NCI-H446 treated with DMSO at 0.1 percent for 48 hours (cell line): ENCODE results near the gene LMBR1L.
A peak's percentile ranks its signal among the peaks of the same experiment; 100 is the strongest.

Experiments used
- DNase-seq: peaks from one replicate; lab custom pipeline; 2025; lab: John Stamatoyannopoulos, UW

LMBR1L gene

DNA sequence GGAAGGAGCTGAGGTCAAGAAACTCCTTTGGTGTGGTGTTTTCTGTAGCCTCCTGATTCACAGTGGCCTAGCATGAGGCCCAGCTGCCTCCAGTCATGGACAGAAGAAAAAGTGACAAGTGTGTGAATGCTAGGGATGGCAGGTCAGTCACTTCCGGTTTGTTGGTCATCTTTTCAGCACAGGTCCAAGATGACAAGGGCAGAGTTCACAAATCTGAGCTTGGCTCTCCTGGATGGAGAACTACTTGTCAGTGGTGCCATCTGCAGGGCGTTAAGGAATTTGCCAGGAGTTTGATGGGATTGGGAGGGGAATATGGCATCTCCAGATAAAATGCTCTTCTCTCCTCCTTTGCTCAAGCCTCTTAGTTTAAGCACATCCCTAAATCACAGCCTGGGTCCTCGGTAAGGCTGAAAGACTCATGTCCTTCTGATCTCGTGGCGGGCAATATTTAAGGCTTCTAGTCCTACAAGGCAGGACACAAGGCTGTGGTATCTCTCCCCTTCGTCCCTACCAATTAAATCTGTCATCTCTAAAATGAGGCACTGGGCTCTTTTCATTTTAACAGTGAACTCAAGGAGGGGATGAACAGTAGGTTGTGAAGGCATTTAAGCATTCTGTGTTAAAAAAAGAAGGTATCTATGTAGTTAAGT is 10.5 kb upstream of the LMBR1L start:
- no peak for DNase-seq

- no peak for DNase-seq
These were observed 559 bp upstream of the LMBR1L start for GRCh38 chr12:49111206-49111605.

DNA sequence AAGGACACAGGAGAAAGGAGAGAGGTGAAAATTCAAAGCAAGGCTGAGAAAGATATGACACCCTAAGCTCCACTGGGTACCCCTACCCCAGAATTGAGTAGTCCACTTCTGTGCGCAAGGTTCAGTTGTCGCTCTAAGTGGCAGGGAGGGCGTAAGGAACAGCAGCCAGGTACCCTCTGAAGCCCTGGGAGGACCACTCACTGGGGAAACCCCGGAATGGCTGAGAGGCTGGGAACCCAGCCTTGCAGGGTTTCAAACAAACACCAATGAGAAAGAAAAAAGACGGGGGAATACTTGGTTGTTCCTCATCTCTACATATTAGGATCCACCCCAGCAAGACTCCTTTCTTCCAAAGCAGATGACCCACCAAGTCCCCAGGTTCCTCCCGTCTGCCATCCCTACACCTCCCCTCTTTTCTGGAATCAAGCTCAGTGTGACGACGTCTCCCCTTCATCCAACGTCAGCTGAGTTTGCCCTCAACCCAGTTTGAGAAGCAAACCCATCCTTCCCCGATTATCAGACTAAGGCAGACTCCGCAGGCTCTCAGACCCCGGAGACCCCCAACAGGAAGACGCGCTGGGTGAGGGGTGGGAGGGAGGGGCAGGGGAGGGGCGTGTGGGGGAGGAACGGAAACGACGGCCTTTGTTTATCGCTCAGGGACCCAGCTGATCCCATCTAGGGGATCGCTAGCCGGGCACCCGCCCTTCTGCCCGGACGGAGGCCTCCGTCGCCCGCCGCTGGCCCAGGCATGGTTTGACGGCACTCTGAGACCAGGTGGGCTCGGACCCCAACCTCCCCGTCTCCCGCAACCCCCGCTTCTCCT is 795 bp downstream of the LMBR1L start:
- no peak for DNase-seq

DNA sequence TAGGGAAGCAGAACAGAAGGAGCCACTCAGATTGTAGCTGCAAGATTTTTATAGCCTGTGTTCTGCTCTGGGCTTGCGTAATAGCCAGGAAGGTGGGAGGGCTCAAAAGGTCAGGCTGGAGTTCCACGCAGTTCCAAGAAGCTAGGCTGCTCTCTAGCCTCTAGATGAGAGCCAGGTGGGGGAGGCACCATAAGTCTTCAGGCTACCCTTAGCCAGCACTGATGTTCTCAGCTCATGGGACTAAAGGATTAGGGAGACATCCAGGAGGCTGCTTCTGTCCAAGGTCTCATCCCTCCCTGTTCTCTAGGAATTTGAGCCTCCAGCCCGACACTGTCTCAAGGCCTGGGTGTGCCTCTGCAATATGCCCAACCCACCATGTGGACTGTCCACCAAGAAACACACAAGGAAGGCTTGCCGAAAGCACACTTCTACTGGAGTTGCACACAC is 1.7 kb downstream of the LMBR1L start:
- DNase-seq: no peak

DNA sequence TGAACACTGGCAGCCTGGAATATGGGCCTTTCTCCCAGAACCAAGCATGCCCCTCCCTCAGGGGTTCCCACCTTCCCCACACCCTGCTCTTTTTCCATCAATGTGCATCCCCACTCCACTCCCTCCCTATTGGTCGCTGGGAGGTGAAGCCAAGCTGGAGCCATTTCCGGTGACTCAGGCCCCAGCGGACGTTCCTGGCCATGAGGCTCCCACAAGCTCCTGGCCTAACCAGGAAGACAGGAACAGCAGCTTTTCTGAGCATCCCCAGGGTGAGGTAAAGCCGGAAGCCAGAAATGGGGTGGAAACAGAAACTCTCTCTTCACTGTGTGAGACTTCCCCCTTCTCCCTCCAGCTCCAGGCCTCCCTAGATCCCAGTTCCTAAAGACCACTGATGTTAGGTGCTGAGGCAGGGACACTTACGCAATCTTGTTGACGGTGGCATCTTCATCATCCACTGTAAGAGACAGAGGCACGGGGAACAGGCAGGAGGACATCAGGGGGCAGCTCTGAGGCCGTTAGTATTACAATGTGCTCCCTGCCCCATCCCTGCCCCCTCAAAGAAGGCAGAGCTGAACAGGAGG is 5.1 kb downstream of the LMBR1L start:
- DNase-seq: no peak

- no peak for DNase-seq
These were observed 5.8 kb downstream of the LMBR1L start for GRCh38 chr12:49104822-49105221.

DNA sequence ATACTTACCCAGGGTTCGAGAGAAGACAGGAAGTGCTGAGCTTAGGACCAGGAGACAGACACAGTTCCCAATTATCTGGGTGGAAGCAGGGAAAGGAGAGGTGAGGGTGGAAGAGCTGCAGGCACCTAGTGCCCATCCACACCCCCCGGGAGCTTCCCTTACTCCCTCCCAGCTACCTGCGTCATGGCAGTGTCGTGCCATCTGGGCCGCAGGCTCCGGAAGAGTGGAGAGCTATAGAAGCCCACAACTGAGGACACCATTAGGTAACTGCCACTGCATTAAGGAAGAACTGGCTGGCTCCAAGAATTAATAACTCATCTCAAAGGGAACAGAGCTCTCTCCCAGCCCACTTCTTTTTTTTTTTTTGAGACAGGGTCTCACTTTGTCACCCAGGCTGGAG is 10.3 kb downstream of the LMBR1L start:
- no peak for DNase-seq

GRCh38 chr12:49098703-49099102 is 11.9 kb downstream of the LMBR1L start:
- DNase-seq: no peak

- peak; percentile 3 for DNase-seq
These were observed 12.6 kb downstream of the LMBR1L start for GRCh38 chr12:49098035-49098451.

GRCh38 chr12:49097381-49097780 is 13.3 kb downstream of the LMBR1L start:
- no peak for DNase-seq

GRCh38 chr12:49094975-49095365 is 15.7 kb downstream of the LMBR1L start:
- no peak for DNase-seq

DNA sequence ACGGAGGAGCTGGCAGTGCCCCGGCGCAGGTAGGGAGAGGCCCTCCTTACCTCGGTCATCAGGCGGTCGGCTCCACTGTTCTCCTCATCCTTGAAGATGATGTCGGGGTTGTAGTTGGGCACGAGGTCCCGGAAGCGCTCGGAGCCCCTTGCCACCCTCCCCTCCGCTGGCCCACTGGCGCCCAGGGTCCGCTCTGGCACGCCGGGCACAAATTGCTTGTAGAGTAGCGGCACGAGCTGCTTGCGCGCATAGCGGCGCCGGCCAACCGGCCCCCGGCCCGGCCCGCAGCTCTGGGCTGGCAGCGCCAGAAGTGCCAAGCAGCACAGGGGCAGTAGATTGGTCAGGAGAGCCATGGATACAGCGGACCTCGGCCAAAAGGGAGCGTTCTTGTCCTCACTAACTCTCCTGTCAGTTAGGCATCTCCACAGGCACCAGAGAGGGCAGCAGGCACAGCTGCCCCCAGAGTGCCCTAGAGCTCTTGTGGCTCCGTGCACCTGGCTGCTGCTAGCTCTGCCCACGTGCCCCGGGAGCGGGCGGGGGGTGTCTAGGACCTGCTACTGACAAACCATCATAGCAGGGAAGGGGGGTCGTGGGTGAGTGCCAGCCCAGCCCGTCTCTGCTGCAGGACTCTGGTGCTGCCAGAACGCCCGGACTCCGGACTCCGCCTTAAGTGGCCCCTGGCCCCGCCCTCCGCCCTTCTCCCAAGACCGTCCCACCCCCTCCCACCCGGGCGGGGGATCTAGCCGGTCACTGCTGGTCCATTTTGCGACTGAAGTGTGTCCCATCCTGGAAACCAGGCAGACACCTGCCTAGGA is 16.3 kb downstream of the LMBR1L start, which contains the start of gene DHH:
DHH (minus strand) TSS at position 642 of the 815 bp plus-strand sequence; CDS start at position 353, 289 bp downstream.
- DNase-seq: no peak

- no peak for DNase-seq
These were observed 16.9 kb downstream of the LMBR1L start for GRCh38 chr12:49093792-49094159.

GRCh38 chr12:49092816-49093406 is 17.7 kb downstream of the LMBR1L start:
- DNase-seq: no peak

GRCh38 chr12:49092086-49092815 is 18.4 kb downstream of the LMBR1L start:
- DNase-seq: no peak

DNA sequence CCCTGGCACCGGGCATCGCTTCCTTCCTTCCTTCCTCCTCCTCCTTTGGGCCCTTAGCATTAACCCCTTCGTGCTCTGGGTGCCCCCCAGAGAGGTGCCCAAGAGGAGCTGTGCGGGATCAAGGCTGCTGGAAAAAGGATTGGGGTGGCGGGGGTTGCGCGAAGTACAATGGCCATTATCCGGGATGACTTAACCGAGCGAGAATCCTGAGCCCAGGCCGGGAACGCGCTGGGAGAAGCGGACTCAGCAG is 18.9 kb downstream of the LMBR1L start:
- DNase-seq: no peak

GRCh38 chr12:49091056-49091835 is 19.4 kb downstream of the LMBR1L start:
- no peak for DNase-seq

GRCh38 chr12:49089821-49090773 is 20.6 kb downstream of the LMBR1L start:
- no peak for DNase-seq

DNA sequence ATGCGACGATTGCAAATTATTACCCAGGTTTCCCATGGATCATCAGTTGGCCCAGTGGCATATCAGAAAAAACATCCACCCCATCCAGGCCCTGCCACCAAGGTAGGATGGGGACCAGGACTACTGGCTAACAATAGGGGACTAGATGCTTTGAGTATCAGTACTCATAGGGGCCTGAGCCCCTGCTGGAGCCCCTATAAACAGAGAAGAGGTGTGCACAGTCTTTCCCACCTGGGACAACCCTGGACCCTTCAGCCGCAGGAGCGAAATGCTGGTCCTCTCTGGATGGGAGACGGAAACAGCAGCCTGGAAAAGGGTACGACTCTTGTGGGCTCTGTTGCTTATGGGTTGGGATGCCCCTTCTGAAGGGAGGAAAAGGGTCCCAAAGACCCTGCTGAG is 21.7 kb downstream of the LMBR1L start:
- no peak for DNase-seq
